ENCODE measurements around the gene EPAS1.

EPAS1 gene

GRCh38 chr2:46411985-46412384, 114.8 kb downstream of the EPAS1 start:
- H3K9ac ChIP-seq (ENCODE audit: low read depth in 1 of 2, low read length in 2 of 2), result no peak overlapping the region
- H3K27me3 ChIP-seq (ENCODE audit: control insufficient read depth in 1 of 2, insufficient read depth in 2 of 2, low read length in 2 of 2), result no peaks in the 10 kb centered on the region
- no peaks in the 10 kb centered on the region for H3K36me3 ChIP-seq (ENCODE audit: control insufficient read depth in 1 of 2, insufficient read depth in 2 of 2, low read length in 2 of 2)
- H3K4me3 ChIP-seq (ENCODE audit: low read depth in 1 of 2, low read length in 2 of 2), result no peak overlapping the region
- H3K4me1 ChIP-seq (ENCODE audit: control insufficient read depth in 1 of 2, insufficient read depth in 2 of 2, low read length in 2 of 2), result peaks cover 12 to 17% of the 10 kb centered on the region in 2 donors
- no peak overlapping the region for H3K27ac ChIP-seq (ENCODE audit: low read depth, low read length)
- peaks cover 3 to 7% of the 10 kb centered on the region in 2 donors for H3K9me3 ChIP-seq (ENCODE audit: control insufficient read depth in 1 of 2, low read length in 2 of 2)

- no peak overlapping the region for H3K4me3 ChIP-seq (ENCODE audit: low read depth in 1 of 2, low read length in 2 of 2)
- H3K9me3 ChIP-seq (ENCODE audit: control insufficient read depth in 1 of 2, low read length in 2 of 2), result peaks cover 3 to 13% of the 10 kb centered on the region in 2 donors
- no peak overlapping the region for H3K27ac ChIP-seq (ENCODE audit: low read depth, low read length)
- H3K27me3 ChIP-seq (ENCODE audit: control insufficient read depth in 1 of 2, insufficient read depth in 2 of 2, low read length in 2 of 2), result no peaks in the 10 kb centered on the region
- peaks cover 12 to 15% of the 10 kb centered on the region in 2 donors for H3K4me1 ChIP-seq (ENCODE audit: control insufficient read depth in 1 of 2, insufficient read depth in 2 of 2, low read length in 2 of 2)
- H3K36me3 ChIP-seq (ENCODE audit: control insufficient read depth in 1 of 2, insufficient read depth in 2 of 2, low read length in 2 of 2), result no peaks in the 10 kb centered on the region
- H3K9ac ChIP-seq (ENCODE audit: low read depth in 1 of 2, low read length in 2 of 2), result no peak overlapping the region
Observed at GRCh38 chr2:46413111-46413510, 115.9 kb downstream of the EPAS1 start.

GRCh38 chr2:46413631-46414030, 116.4 kb downstream of the EPAS1 start:
- Histone ChIP-seq H3K9me3 (ENCODE audit: control insufficient read depth in 1 of 2, low read length in 2 of 2) (peaks cover 3 to 15% of the 10 kb centered on the region in 2 donors), H3K27me3 (ENCODE audit: control insufficient read depth in 1 of 2, insufficient read depth in 2 of 2, low read length in 2 of 2) (no peaks in the 10 kb centered on the region), H3K27ac (ENCODE audit: low read depth, low read length) (no peak overlapping the region), H3K9ac (ENCODE audit: low read depth in 1 of 2, low read length in 2 of 2) (no peak overlapping the region), H3K4me1 (ENCODE audit: control insufficient read depth in 1 of 2, insufficient read depth in 2 of 2, low read length in 2 of 2) (peaks cover 9 to 12% of the 10 kb centered on the region in 2 donors), H3K4me3 (ENCODE audit: low read depth in 1 of 2, low read length in 2 of 2) (no peak overlapping the region), H3K36me3 (ENCODE audit: control insufficient read depth in 1 of 2, insufficient read depth in 2 of 2, low read length in 2 of 2) (no peaks in the 10 kb centered on the region)

GRCh38 chr2:46414701-46415100, 117.5 kb downstream of the EPAS1 start:
- H3K4me3 ChIP-seq (ENCODE audit: low read depth in 1 of 2, low read length in 2 of 2), result no peak overlapping the region
- peaks cover 0 to 2% of the 10 kb centered on the region in 2 donors for H3K4me1 ChIP-seq (ENCODE audit: control insufficient read depth in 1 of 2, insufficient read depth in 2 of 2, low read length in 2 of 2)
- no peaks in the 10 kb centered on the region for H3K27me3 ChIP-seq (ENCODE audit: control insufficient read depth in 1 of 2, insufficient read depth in 2 of 2, low read length in 2 of 2)
- no peak overlapping the region for H3K27ac ChIP-seq (ENCODE audit: low read depth, low read length)
- H3K9me3 ChIP-seq (ENCODE audit: control insufficient read depth in 1 of 2, low read length in 2 of 2), result peaks cover 3 to 15% of the 10 kb centered on the region in 2 donors
- no peaks in the 10 kb centered on the region for H3K36me3 ChIP-seq (ENCODE audit: control insufficient read depth in 1 of 2, insufficient read depth in 2 of 2, low read length in 2 of 2)
- no peak overlapping the region for H3K9ac ChIP-seq (ENCODE audit: low read depth in 1 of 2, low read length in 2 of 2)

GRCh38 chr2:46416280-46416679, 119.1 kb downstream of the EPAS1 start:
- Histone ChIP-seq H3K4me3 (ENCODE audit: low read depth in 1 of 2, low read length in 2 of 2) (no peak overlapping the region), H3K9ac (ENCODE audit: low read depth in 1 of 2, low read length in 2 of 2) (no peak overlapping the region), H3K36me3 (ENCODE audit: control insufficient read depth in 1 of 2, insufficient read depth in 2 of 2, low read length in 2 of 2) (no peaks in the 10 kb centered on the region), H3K27ac (ENCODE audit: low read depth, low read length) (no peak overlapping the region), H3K9me3 (ENCODE audit: control insufficient read depth in 1 of 2, low read length in 2 of 2) (peaks cover 3 to 15% of the 10 kb centered on the region in 2 donors), H3K4me1 (ENCODE audit: control insufficient read depth in 1 of 2, insufficient read depth in 2 of 2, low read length in 2 of 2) (no peaks in the 10 kb centered on the region), H3K27me3 (ENCODE audit: control insufficient read depth in 1 of 2, insufficient read depth in 2 of 2, low read length in 2 of 2) (no peaks in the 10 kb centered on the region)

- Histone ChIP-seq H3K27ac (ENCODE audit: low read depth, low read length) (no peak overlapping the region), H3K4me1 (ENCODE audit: control insufficient read depth in 1 of 2, insufficient read depth in 2 of 2, low read length in 2 of 2) (no peaks in the 10 kb centered on the region), H3K4me3 (ENCODE audit: low read depth in 1 of 2, low read length in 2 of 2) (no peak overlapping the region), H3K9ac (ENCODE audit: low read depth in 1 of 2, low read length in 2 of 2) (no peak overlapping the region), H3K9me3 (ENCODE audit: control insufficient read depth in 1 of 2, low read length in 2 of 2) (peaks cover 3 to 15% of the 10 kb centered on the region in 2 donors), H3K27me3 (ENCODE audit: control insufficient read depth in 1 of 2, insufficient read depth in 2 of 2, low read length in 2 of 2) (no peaks in the 10 kb centered on the region), H3K36me3 (ENCODE audit: control insufficient read depth in 1 of 2, insufficient read depth in 2 of 2, low read length in 2 of 2) (no peaks in the 10 kb centered on the region)
Observed at GRCh38 chr2:46416739-46417403, 119.7 kb downstream of the EPAS1 start.

- H3K9me3 ChIP-seq (ENCODE audit: control insufficient read depth in 1 of 2, low read length in 2 of 2), result peaks cover 3 to 15% of the 10 kb centered on the region in 2 donors
- no peak overlapping the region for H3K4me3 ChIP-seq (ENCODE audit: low read depth in 1 of 2, low read length in 2 of 2)
- no peaks in the 10 kb centered on the region for H3K27me3 ChIP-seq (ENCODE audit: control insufficient read depth in 1 of 2, insufficient read depth in 2 of 2, low read length in 2 of 2)
- H3K4me1 ChIP-seq (ENCODE audit: control insufficient read depth in 1 of 2, insufficient read depth in 2 of 2, low read length in 2 of 2), result no peaks in the 10 kb centered on the region
- no peaks in the 10 kb centered on the region for H3K36me3 ChIP-seq (ENCODE audit: control insufficient read depth in 1 of 2, insufficient read depth in 2 of 2, low read length in 2 of 2)
- H3K27ac ChIP-seq (ENCODE audit: low read depth, low read length), result no peak overlapping the region
- no peak overlapping the region for H3K9ac ChIP-seq (ENCODE audit: low read depth in 1 of 2, low read length in 2 of 2)
Observed at GRCh38 chr2:46420945-46421344, 123.7 kb downstream of the EPAS1 start.

- Histone ChIP-seq H3K9me3 (ENCODE audit: control insufficient read depth in 1 of 2, low read length in 2 of 2) (peaks cover 3 to 13% of the 10 kb centered on the region in 2 donors), H3K27ac (ENCODE audit: low read depth, low read length) (no peak overlapping the region), H3K4me1 (ENCODE audit: control insufficient read depth in 1 of 2, insufficient read depth in 2 of 2, low read length in 2 of 2) (no peaks in the 10 kb centered on the region), H3K36me3 (ENCODE audit: control insufficient read depth in 1 of 2, insufficient read depth in 2 of 2, low read length in 2 of 2) (no peaks in the 10 kb centered on the region), H3K4me3 (ENCODE audit: low read depth in 1 of 2, low read length in 2 of 2) (no peak overlapping the region), H3K27me3 (ENCODE audit: control insufficient read depth in 1 of 2, insufficient read depth in 2 of 2, low read length in 2 of 2) (no peaks in the 10 kb centered on the region), H3K9ac (ENCODE audit: low read depth in 1 of 2, low read length in 2 of 2) (no peak overlapping the region)
Observed at GRCh38 chr2:46421361-46421760, 124.2 kb downstream of the EPAS1 start.

GRCh38 chr2:46422717-46423394, 125.6 kb downstream of the EPAS1 start:
- Histone ChIP-seq H3K9ac (ENCODE audit: low read depth in 1 of 2, low read length in 2 of 2) (no peak overlapping the region), H3K4me3 (ENCODE audit: low read depth in 1 of 2, low read length in 2 of 2) (no peak overlapping the region), H3K36me3 (ENCODE audit: control insufficient read depth in 1 of 2, insufficient read depth in 2 of 2, low read length in 2 of 2) (no peaks in the 10 kb centered on the region), H3K27ac (ENCODE audit: low read depth, low read length) (no peak overlapping the region), H3K4me1 (ENCODE audit: control insufficient read depth in 1 of 2, insufficient read depth in 2 of 2, low read length in 2 of 2) (no peaks in the 10 kb centered on the region), H3K9me3 (ENCODE audit: control insufficient read depth in 1 of 2, low read length in 2 of 2) (peaks cover 0 to 4% of the 10 kb centered on the region in 2 donors), H3K27me3 (ENCODE audit: control insufficient read depth in 1 of 2, insufficient read depth in 2 of 2, low read length in 2 of 2) (no peaks in the 10 kb centered on the region)

GRCh38 chr2:46424937-46425336, 127.7 kb downstream of the EPAS1 start:
- Histone ChIP-seq H3K9me3 (ENCODE audit: control insufficient read depth in 1 of 2, low read length in 2 of 2) (no peaks in the 10 kb centered on the region), H3K4me1 (ENCODE audit: control insufficient read depth in 1 of 2, insufficient read depth in 2 of 2, low read length in 2 of 2) (no peaks in the 10 kb centered on the region), H3K9ac (ENCODE audit: low read depth in 1 of 2, low read length in 2 of 2) (no peak overlapping the region), H3K4me3 (ENCODE audit: low read depth in 1 of 2, low read length in 2 of 2) (no peak overlapping the region), H3K27me3 (ENCODE audit: control insufficient read depth in 1 of 2, insufficient read depth in 2 of 2, low read length in 2 of 2) (no peaks in the 10 kb centered on the region), H3K36me3 (ENCODE audit: control insufficient read depth in 1 of 2, insufficient read depth in 2 of 2, low read length in 2 of 2) (no peaks in the 10 kb centered on the region), H3K27ac (ENCODE audit: low read depth, low read length) (no peak overlapping the region)

All from duodenal mucosa (tissue), 2 donors.